Adipose tissue (tissue), 3 donors: ENCODE measurements around the gene DSC1. TPM values are rescaled to one million over a fixed set of nuclear protein-coding genes. Genes with fewer than 3 reads are reported as not detected.

Experiments
- H3K27ac ChIP-seq: one replicate; pipeline ENCODE4 v1.5.1; 2013; ENCODE audit warnings: low read depth, low read length
- WGBS, 3 donors: extraction: QIAGEN DNeasy Blood & Tissue Kit; methylation state at CpG; one replicate each; pipeline ENCODE4 v1.1.7; 2013; 5-methylcytosine and 5-hydroxymethylcytosine counted together
- polyA plus RNA-seq, 3 donors: library from polyadenylated mRNA; stranded (reverse); fragments of 200-250 nt; gene quantifications; one replicate each; pipeline ENCODE4 v1.2.3, GENCODE V29; 2013
- donor health status: healthy with polysubstance abuse.
- donor health status: Bipolar disorder and iron deficiency.
- donor health status: healthy.

Gene DSC1
- not detected for polyA plus RNA-seq

GRCh38 chr18:31162825-31163435 is at the start of gene DSC1:
DSC1 (minus strand) TSS chr18:31162856; CDS start chr18:31162594, 262 bp downstream.
- no peak within 1 kb of the TSS for H3K27ac ChIP-seq
- WGBS, 3 donors, result 58 to 78% (median 67%) methylated on average over 5 of the region's 5 CpGs

- WGBS, 3 donors, result 88 to 93% (median 89%) methylated on average over 1 of the region's 1 CpG
- no peak overlapping the region for H3K27ac ChIP-seq
Observed at GRCh38 chr18:31211047-31211446, 48.4 kb upstream of the DSC1 start.

GRCh38 chr18:31209041-31209440 is 46.4 kb upstream of the DSC1 start:
- WGBS, 3 donors, result 72 to 82% (median 74%) methylated on average over 4 of the region's 4 CpGs

GRCh38 chr18:31207391-31207790 is 44.7 kb upstream of the DSC1 start:
- no peak overlapping the region for H3K27ac ChIP-seq

More at GRCh38 chr18:31209041-31209440, 46.4 kb upstream of the DSC1 start:
- H3K27ac ChIP-seq, result no peak overlapping the region

GRCh38 chr18:31206787-31207381 is 44.2 kb upstream of the DSC1 start:
- WGBS, 3 donors, result 31 to 38% (median 36%) methylated on average over 11 of the region's 11 CpGs
- no peak overlapping the region for H3K27ac ChIP-seq

More at GRCh38 chr18:31207391-31207790, 44.7 kb upstream of the DSC1 start:
- WGBS, 3 donors, result 55 to 90% (median 81%) methylated on average over 6 of the region's 6 CpGs

- WGBS, 3 donors, result 58 to 89% (median 70%) methylated on average over 5 of the region's 5 CpGs
Observed at GRCh38 chr18:31206071-31206470, 43.4 kb upstream of the DSC1 start.

GRCh38 chr18:31205273-31205672 is 42.6 kb upstream of the DSC1 start:
- H3K27ac ChIP-seq, result no peak overlapping the region
- WGBS, 3 donors, result 35 to 75% (median 70%) methylated on average over 2 of the region's 2 CpGs

More at GRCh38 chr18:31206071-31206470, 43.4 kb upstream of the DSC1 start:
- no peak overlapping the region for H3K27ac ChIP-seq

- no peak overlapping the region for H3K27ac ChIP-seq
- WGBS, 3 donors, result 70 to 87% (median 87%) methylated on average over 4 of the region's 4 CpGs
Observed at GRCh38 chr18:31204833-31205232, 42.2 kb upstream of the DSC1 start.

- no peak overlapping the region for H3K27ac ChIP-seq
- WGBS, 3 donors, result 52 to 71% (median 63%) methylated on average over 2 of the region's 2 CpGs
Observed at GRCh38 chr18:31204166-31204565, 41.5 kb upstream of the DSC1 start.

GRCh38 chr18:31203794-31204148 is 41.1 kb upstream of the DSC1 start:
- H3K27ac ChIP-seq, result no peak overlapping the region
- WGBS, 3 donors, result 44 to 62% (median 52%) methylated on average over 5 of the region's 5 CpGs

- no peak overlapping the region for H3K27ac ChIP-seq
- 40 to 48% (median 40%) methylated on average over 9 of the region's 9 CpGs for WGBS, 3 donors
Observed at GRCh38 chr18:31203096-31203793, 40.6 kb upstream of the DSC1 start.

GRCh38 chr18:31199190-31199769 is 36.6 kb upstream of the DSC1 start:
- no peak overlapping the region for H3K27ac ChIP-seq
- WGBS, 3 donors, result 58 to 65% (median 62%) methylated on average over 5 of the region's 5 CpGs

- H3K27ac ChIP-seq, result no peak overlapping the region
- 2 to 43% (median 28%) methylated on average over 2 of the region's 2 CpGs for WGBS, 3 donors
Observed at GRCh38 chr18:31197676-31198075, 35.0 kb upstream of the DSC1 start.

GRCh38 chr18:31195063-31195462 is 32.4 kb upstream of the DSC1 start:
- no peak overlapping the region for H3K27ac ChIP-seq
- WGBS, 3 donors, result 73 to 79% (median 76%) methylated on average over 3 of the region's 3 CpGs

GRCh38 chr18:31192086-31192776 is 29.6 kb upstream of the DSC1 start:
- H3K27ac ChIP-seq, result no peak overlapping the region

- no peak overlapping the region for H3K27ac ChIP-seq
- WGBS, 3 donors, result 61 to 78% (median 75%) methylated on average over 2 of the region's 2 CpGs
Observed at GRCh38 chr18:31190919-31191318, 28.3 kb upstream of the DSC1 start.

- H3K27ac ChIP-seq, result no peak overlapping the region
- 72 to 79% (median 74%) methylated on average over 2 of the region's 2 CpGs for WGBS, 3 donors
Observed at GRCh38 chr18:31189757-31190156, 27.1 kb upstream of the DSC1 start.

GRCh38 chr18:31185186-31185950 is 22.7 kb upstream of the DSC1 start:
- H3K27ac ChIP-seq, result no peak overlapping the region
- 64 to 76% (median 67%) methylated on average over 4 of the region's 4 CpGs for WGBS, 3 donors
